HepG2 (cell line): Measurements from ENCODE around the gene SLC30A4. TPM values are rescaled to one million over a fixed set of nuclear protein-coding genes. Genes with fewer than 3 reads are reported as not detected.

Experiments
- ATAC-seq: fragments of 200-7000 bp; cut with Tn5 transposase; 3 replicates; pipeline ENCODE4 v1.9.1; 2020; ENCODE audit warnings: mild to moderate bottlenecking, moderate library complexity
- BruUV-seq: library from RNA; stranded (reverse); fragments of 400-500 nt; replicated peaks from 2 replicates; lab custom pipeline; 2021; lab: Mats Ljungman, UMichigan
- CTCF ChIA-PET: fragments of 300-600 bp; formaldehyde crosslinking; extraction: SDS; loops from one replicate; lab custom pipeline; 2021; ENCODE audit warnings: low total read pairs, inconsistent platforms, low intra/inter-chr PET ratio; lab: Yijun Ruan, JAX
- POLR2A ChIA-PET: fragments of 350-600 bp; sonication (Branson Sonifier 250); formaldehyde crosslinking; loops from one replicate; lab custom pipeline; 2020; ENCODE audit warnings: antibody characterized with exemption, inconsistent platforms; lab: Yijun Ruan, JAX
- DNase-seq: peaks from one replicate; pipeline ENCODE4 v3.0.0-alpha.2; 2015; ENCODE audit warnings: low spot score
- FAIRE-seq: peaks from 3 replicates; lab custom pipeline; 2011; peaks lifted over from hg19 to GRCh38; lab: Jason Lieb, UNC
- H2AFZ ChIP-seq: one replicate; pipeline ENCODE4 v1.6.1; 2011; ENCODE audit warnings: low read length, inconsistent platforms
- H3K27ac ChIP-seq: fragments of 300-600 bp; 3 replicates; pipeline ENCODE4 v1.8.0; 2011; ENCODE audit warnings: mixed run types, mild to moderate bottlenecking, mixed read lengths, low read length, inconsistent platforms; ENCODE audit not compliant: insufficient read depth; ENCODE audit errors: extremely low read length
- H3K27me3 ChIP-seq, 2 experiments: fragments of 200-600 bp in 1 of 2; 2 replicates in 1 of 2; 3 replicates in 1 of 2; pipeline versions ENCODE4 v1.6.0 to v1.8.0; 2011; ENCODE audit warnings: low read length in 2 of 2, mild to moderate bottlenecking in 2 of 2, moderate library complexity in 2 of 2, inconsistent platforms in 1 of 2; ENCODE audit not compliant: insufficient read depth in 2 of 2, control insufficient read depth in 1 of 2
- H3K36me3 ChIP-seq, 2 experiments: fragments of 200-600 bp in 1 of 2; replicated peaks in 1 of 2; 2 replicates in 1 of 2; 3 replicates in 1 of 2; pipeline versions ENCODE4 v1.5.1 to v1.8.0; 2011; ENCODE audit warnings: low read length in 2 of 2, inconsistent platforms in 1 of 2; ENCODE audit not compliant: insufficient read depth in 2 of 2, control insufficient read depth in 1 of 2
- H3K4me1 ChIP-seq: 2 replicates; pipeline ENCODE4 v1.5.1; 2012; ENCODE audit warnings: low read length, inconsistent platforms; ENCODE audit not compliant: insufficient read depth
- H3K4me2 ChIP-seq: 2 replicates; pipeline ENCODE4 v1.6.0; 2011; ENCODE audit warnings: low read depth, low read length, inconsistent platforms
- H3K4me3 ChIP-seq, 3 experiments: fragments of 200-600 bp in 1 of 3; sonication (generic), shearing (Covaris generic) in 1 of 3; replicated peaks in 1 of 3; 2 replicates each; pipeline ENCODE4 v1.5.1; 2011 to 2016; ENCODE audit warnings: low read length in 3 of 3, inconsistent platforms in 2 of 3, low read depth in 2 of 3, mild to moderate bottlenecking in 2 of 3, control low read depth in 1 of 3, mixed read lengths in 1 of 3; ENCODE audit not compliant: insufficient read depth in 1 of 3
- H3K79me2 ChIP-seq: one replicate; pipeline ENCODE4 v1.6.1; 2011; ENCODE audit warnings: low read length, inconsistent platforms; ENCODE audit not compliant: insufficient read depth
- H3K9ac ChIP-seq: 2 replicates; pipeline ENCODE4 v1.6.0; 2011; ENCODE audit warnings: mild to moderate bottlenecking, low read depth, low read length, inconsistent platforms; ENCODE audit not compliant: insufficient read depth
- H3K9me3 ChIP-seq: 2 replicates; pipeline ENCODE4 v1.5.1; 2012; ENCODE audit warnings: mild to moderate bottlenecking, low read length
- H4K20me1 ChIP-seq: 2 replicates; pipeline ENCODE4 v1.6.0; 2011; ENCODE audit warnings: inconsistent platforms, mild to moderate bottlenecking, low read length, moderate library complexity; ENCODE audit not compliant: insufficient read depth
- ARNT ChIP-seq: fragments of 450-650 bp; IDR thresholded peaks from 2 replicates; pipeline ENCODE4 v1.6.1; 2017
- HMGA1 ChIP-seq: sonication (generic); formaldehyde crosslinking; conservative IDR thresholded peaks from 2 replicates; pipeline ENCODE4 v1.4.0; 2020; ENCODE audit warnings: missing genetic modification reagents
- TFDP2 ChIP-seq: sonication (generic); formaldehyde crosslinking; IDR thresholded peaks from 2 replicates; pipeline ENCODE4 v1.4.0; 2020; ENCODE audit warnings: missing genetic modification reagents
- ZFP36 ChIP-seq: fragments of 150-350 bp; IDR thresholded peaks from 2 replicates; pipeline ENCODE4 v1.6.1; 2018; ENCODE audit warnings: borderline replicate concordance, low read length, low read depth; ENCODE audit not compliant: partially characterized antibody
- ZFP90 ChIP-seq: sonication (generic); formaldehyde crosslinking; IDR thresholded peaks from 2 replicates; pipeline ENCODE4 v1.8.0; 2022; ENCODE audit warnings: missing genetic modification reagents, mild to moderate bottlenecking, inconsistent platforms, borderline replicate concordance
- ZMAT5 ChIP-seq: sonication (generic); formaldehyde crosslinking; IDR thresholded peaks from 2 replicates; pipeline ENCODE4 v1.5.0; 2020; ENCODE audit warnings: mild to moderate bottlenecking, low read depth, missing genetic modification reagents, borderline replicate concordance
- ZMYM3 ChIP-seq: sonication (generic); formaldehyde crosslinking; IDR thresholded peaks from 2 replicates; pipeline ENCODE4 v1.5.1; 2020; ENCODE audit warnings: mild to moderate bottlenecking, missing genetic modification reagents
- ZNF577 ChIP-seq: sonication (generic); formaldehyde crosslinking; IDR thresholded peaks from 2 replicates; pipeline ENCODE4 v1.4.0; 2020; ENCODE audit warnings: mild to moderate bottlenecking, low read depth, missing genetic modification reagents, borderline replicate concordance
- WGBS: methylation state at CpG from one replicate; pipeline ENCODE4 v1.1.6; 2017; ENCODE audit warnings: low lambda C conversion rate; 5-methylcytosine and 5-hydroxymethylcytosine counted together
- in situ Hi-C: cut with HindIII; loops from 2 replicates; pipeline ENCODE4 v1.10.0; 2017; ENCODE audit warnings: low pct_unique_long_range_greater_than_20kb; ENCODE audit not compliant: extremely low pct_ligation_motif_present
- intact Hi-C: fragments of 100-400 bp; cut with micrococcal nuclease; formaldehyde crosslinking; loops from one replicate; pipeline ENCODE4 v1.10.0; 2022; ENCODE audit not compliant: unreplicated experiment
- polyA plus RNA-seq, 8 experiments: library from polyadenylated mRNA; depleted of rRNA in 3 of 8; stranded (reverse) in 7 of 8; unstranded in 1 of 8; fragments of >200 nt; fragmentation: Illumina TruSeq in 4 of 8; extraction: Trizol in 4 of 8; gene quantifications; 2 replicates each; pipeline versions ENCODE4 v1.2.1 to v1.2.3, GENCODE V29; 2011 to 2016; ENCODE audit warnings: low read depth in 4 of 8, missing spikeins in 1 of 8, mixed read lengths in 1 of 8; ENCODE audit not compliant: insufficient read depth in 1 of 8
- total RNA-seq, 5 experiments: library from RNA; depleted of rRNA; stranded (reverse); fragments of >200 nt; fragmentation: Illumina TruSeq; extraction: Trizol; gene quantifications; 2 replicates each; pipeline ENCODE4 v1.2.3, GENCODE V29; 2016; ENCODE audit warnings: low read depth in 1 of 5

The SLC30A4 gene
- total and polyA plus RNA-seq, 2 of the 13 experiments (the other 11 are each of a cell fraction or from before 2014, with no cell fraction given) = 0.01 to 0.04 TPM

- no peak for TF ChIP-seq TFDP2 (CRISPR knock-in tag)
- no peak for TF ChIP-seq ZMYM3 (CRISPR knock-in tag)
- TF ChIP-seq ARNT = no peak
- no peak for TF ChIP-seq ZNF577 (CRISPR knock-in tag)
- TF ChIP-seq ZFP90 (CRISPR knock-in tag) = no peak
- no peak for TF ChIP-seq ZFP36
- no peak for TF ChIP-seq ZMAT5 (CRISPR knock-in tag)
- TF ChIP-seq HMGA1 (CRISPR knock-in tag) = no peak
- H3K27me3 ChIP-seq = no peaks in the 10 kb centered on the region; a peak in 1 of 5 replicates
- DNase-seq (no peak), ATAC-seq (no peak), FAIRE-seq (no peak)
- no peak overlapping the region for H3K9ac ChIP-seq
- no peaks in the 10 kb centered on the region for H3K9me3 ChIP-seq
- WGBS = 2% methylated on average over 3 of the region's 3 CpGs
- POLR2A ChIA-PET = no interaction called here
- H3K4me3 ChIP-seq = no peak overlapping the region
- no TSS peak for BruUV-seq
- intact Hi-C loops = no loop called here
- H3K79me2 ChIP-seq = no peaks in the 10 kb centered on the region
- H3K4me1 ChIP-seq = no peaks in the 10 kb centered on the region; the same call in 1 of the 2 replicates
- no peak overlapping the region for H3K27ac ChIP-seq
- no peak overlapping the region for H2AFZ ChIP-seq
- no peak overlapping the region for H3K4me2 ChIP-seq
- no peaks in the 10 kb centered on the region for H4K20me1 ChIP-seq
- in situ Hi-C loops = no loop called here
- CTCF ChIA-PET = no interaction called here
- H3K36me3 ChIP-seq = no peaks in the 10 kb centered on the region
These were observed 46.1 kb downstream of the SLC30A4 start for GRCh38 chr15:45476410-45476809.
